NCI-H69 (cell line): ENCODE measurements around the gene CCDC187.

Experiments
- DNase-seq: peaks from one replicate; lab custom pipeline; 2025; lab: John Stamatoyannopoulos, UW

Gene CCDC187

DNA sequence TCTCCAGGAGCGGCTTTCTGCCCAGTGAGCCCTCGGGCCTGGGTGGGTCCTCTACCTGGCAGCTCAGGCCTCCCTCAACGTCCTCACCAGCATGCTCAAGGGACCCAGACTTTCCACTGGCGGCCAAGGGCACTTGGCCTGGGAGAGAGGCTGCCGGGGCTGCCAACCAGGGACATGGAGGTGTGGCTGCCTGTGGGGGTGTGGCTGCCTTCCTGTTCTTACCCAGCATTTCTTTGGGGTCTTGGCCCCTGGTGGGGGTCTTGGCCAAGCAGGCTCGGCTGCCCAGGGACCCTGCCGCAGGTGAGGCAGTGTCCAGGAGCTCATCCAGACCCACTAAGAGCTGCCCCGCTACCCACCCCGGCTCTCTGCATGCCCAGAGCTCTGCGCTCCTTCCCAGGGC is 51.0 kb downstream of the CCDC187 start:
- no peak for DNase-seq

DNA sequence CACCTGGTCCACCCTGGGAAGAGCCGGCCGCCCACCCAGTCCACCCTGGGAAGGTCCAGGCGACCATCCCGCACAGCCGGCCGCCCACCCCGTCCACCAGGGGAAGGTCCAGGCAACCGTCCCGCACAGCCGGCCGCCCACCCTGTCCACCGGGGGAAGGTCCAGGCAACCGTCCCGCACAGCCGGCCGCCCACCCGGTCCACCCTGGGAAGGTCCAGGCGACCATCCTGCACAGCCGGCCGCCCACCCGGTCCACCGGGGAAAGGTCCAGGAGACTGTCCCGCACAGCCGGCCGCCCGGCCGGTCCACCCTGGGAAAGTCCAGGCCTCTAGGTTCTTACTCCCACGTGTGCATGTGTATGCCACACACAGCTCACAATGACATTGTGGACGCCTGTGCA is 51.6 kb downstream of the CCDC187 start:
- no peak for DNase-seq

DNA sequence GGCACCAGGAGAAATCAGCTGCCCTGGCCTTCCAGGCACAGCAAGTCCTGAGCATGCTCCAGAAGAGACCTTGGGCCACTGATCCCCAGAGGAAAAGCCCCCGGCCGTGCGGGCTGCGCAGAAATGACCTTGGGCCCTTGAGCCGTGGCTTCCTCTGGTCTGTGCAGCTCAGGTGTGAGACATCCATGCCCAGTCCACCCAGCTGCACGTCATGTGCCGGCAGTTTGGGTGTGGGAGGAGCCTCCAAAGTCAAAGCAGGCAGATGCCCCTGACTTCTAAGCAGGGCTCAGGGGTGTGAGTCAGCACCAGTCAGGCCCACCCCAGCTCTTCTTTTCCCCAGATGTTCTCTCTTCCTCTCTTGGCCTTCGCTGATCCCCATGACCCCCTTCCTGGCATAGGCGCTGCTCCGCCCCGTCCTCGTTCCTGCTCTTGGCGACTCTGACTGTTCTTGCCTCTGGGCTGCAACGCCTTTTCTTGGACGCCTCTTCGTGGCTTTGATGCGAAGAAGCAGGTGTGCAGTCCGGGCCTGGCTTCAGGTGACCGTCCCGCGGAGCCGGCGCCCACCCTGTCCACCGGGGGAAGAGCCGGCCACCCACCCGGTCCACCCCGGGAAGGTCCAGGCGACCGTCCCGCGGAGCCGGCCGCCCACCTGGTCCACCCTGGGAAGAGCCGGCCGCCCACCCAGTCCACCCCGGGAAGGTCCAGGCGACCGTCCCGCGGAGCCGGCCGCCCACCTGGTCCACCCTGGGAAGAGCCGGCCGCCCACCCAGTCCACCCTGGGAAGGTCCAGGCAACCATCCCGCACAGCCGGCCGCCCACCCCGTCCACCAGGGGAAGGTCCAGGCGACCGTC is 52.4 kb downstream of the CCDC187 start:
- no peak for DNase-seq

DNA sequence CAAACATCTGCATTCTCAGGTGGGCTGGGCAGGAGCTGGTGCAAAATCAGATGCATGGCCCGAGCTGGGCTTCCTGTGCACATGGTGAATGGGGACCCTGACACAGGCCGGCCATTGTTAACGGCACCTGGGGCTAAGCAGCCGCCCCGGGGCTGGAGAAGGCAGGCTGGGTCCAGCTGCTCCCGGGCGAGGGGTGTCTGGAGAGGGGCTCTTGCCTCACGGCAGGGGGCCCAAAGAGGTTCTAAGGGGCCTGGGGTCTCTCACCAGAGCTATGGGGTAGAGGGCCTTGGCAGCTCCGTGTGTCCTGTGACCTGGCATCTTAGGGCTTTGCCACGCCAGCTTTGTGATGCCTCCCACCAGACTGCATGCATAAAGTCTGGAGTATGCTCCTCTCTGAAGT is 53.2 kb downstream of the CCDC187 start:
- DNase-seq, result no peak

DNA sequence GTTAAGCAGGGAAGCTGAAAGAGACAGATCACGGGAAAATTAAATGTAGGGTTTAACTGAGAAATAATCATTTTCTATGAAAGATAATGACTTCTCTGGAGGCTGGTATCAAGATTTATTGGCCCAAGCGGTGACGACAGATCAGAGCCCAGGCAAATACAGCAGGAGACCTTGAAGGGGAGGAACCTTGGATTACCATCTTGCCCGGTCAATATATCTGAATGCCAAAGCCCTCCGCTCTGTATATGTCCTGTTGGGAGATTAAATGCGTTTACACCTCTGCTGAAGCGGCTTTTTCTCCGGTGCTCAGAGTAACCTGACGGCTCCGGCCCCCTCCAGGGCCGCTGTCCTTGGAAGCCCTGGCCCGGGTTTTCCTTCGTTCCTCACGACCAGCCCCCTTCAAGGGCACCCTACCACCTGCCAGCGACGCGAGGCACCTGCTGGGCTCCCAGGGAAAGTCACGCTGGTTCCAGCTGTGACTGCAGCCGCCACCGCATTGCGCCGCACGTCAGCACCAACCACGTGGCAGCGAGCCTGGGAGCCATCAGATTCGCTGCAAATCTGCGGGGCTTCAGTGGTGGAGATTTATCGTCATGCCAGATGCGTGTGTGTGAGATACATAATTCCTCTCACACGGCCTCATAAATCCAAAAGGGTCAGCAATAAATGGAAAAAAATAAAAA is 53.9 kb downstream of the CCDC187 start:
- peak; percentile 73 for DNase-seq

DNA sequence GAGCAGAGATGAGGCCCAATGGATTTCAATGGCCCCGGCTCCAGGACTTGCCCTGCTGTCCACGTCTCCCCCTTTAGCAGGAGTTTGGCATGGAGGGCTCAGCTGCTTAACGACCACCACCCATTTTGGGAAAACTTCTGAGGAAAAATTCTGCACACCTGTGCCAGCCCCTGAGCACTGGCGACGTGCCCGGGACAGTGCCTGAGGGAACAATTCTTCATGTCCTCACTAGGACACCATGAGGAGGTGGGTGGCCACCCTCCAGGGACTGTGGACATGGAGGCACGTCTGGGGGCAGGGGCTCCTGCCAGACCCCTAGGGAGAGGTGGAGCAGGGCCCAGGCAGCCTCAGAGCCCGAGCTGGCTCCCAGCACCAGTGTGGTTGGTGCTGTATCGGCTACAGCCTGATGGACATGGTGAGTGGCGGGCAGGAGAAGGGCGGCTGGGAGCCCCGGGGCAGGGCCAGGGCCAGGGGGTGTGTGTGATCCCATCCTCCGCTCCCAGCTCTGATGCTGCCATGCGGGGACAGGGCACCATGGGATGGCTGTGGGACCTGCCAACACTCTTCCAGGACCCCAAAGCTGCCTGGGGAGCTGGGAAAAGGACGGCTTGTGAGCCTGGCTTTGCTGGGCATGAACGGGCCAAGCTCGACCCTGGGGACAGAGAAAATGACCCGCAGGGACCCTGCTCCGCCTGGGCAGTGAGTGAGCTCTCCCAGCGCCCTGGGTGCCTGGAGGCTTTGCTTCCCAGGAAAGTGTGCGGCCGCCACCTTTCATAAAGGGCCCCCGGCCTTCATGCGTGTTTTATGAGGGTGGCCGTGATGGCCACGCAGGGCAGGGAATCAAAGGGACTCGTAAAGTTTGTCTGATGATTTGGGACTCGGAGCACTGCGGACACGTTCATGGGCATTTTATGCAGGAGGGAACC is 54.7 kb downstream of the CCDC187 start:
- DNase-seq, result no peak

DNA sequence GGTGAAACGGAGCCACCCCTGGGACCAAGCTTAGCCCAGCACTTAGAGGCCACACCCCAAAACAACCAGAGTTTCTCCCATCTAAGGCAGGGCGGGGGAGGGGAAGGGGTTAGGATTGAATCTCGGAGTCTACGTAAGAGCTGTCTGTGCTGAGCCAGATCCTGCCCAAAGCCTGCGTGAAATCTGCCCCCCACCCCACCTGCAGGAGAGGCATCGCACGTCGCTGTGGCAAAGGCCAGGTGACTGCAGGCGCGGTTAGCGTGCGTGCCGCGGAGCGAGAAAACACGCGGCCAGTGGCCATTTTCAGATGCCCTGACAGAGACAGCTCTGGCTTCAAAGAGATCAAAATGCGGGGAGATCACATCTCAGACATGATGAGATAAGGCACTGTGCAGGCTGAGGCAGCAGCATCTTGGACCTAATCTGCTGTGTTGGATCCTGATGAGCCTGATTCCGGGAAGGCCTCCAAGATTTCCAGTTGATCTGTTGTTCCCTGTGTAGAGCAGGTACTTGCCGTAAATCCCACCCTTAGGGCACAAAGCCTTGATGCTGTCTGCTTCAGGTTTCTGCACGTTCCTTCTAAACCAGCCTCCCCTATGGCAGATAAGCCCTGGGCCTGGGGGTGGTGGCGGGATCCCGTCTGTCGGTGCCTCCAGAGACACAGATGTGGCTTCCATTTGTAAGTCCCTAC is 55.8 kb downstream of the CCDC187 start:
- DNase-seq, result no peak

DNA sequence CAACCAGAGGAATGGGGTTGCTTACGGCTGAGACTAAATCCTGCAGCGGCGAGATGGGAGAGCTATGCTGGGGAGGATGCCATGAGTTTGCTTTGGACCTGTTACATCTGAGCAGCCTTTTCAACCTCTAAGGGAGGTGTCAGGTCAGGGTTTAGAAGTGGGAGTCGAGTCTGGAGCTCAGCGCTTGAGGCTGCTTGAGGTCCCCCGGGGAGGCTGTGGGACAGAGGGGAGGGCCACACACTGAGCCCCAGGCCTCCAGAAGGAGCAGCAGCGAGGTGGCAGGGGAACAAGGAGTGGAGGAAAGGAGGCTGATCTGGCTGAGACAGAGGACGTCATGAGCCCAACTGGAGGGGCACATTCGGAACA is 56.4 kb downstream of the CCDC187 start:
- DNase-seq, result no peak

DNA sequence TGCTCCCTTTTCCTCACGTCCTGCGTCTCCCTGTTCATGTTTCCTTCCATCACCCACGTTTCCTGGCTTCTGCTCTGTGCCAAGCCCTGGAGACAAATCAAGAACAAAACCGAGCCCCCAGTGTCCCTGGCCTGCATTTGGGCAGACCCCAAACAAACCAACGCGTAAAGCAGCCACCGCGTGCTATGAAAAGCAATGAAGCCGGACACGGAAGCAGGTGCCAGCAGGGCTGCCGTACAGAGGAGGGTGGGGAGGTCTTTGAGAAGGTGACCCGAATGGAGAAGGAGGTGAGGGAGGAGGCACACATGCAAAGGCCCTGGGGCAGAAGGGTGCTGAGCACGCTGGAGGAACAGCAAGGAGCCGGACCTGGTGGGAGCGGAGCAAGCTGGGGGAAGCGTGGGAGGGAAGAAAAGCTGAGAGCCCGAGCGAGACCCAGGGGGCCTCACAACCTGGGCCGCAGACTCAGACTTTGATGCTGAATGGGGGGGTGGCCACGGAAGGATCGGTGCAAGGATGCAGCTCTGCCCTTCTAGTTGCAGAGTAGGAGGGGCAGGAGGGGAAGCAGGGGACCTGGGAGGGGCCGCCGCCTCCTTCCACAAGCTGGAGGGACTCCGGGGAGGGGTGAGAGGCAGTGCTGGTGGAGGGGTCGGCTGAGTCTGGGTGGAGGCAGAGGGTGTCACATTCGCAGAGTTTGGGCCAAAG is 56.9 kb downstream of the CCDC187 start:
- DNase-seq, result no peak

DNA sequence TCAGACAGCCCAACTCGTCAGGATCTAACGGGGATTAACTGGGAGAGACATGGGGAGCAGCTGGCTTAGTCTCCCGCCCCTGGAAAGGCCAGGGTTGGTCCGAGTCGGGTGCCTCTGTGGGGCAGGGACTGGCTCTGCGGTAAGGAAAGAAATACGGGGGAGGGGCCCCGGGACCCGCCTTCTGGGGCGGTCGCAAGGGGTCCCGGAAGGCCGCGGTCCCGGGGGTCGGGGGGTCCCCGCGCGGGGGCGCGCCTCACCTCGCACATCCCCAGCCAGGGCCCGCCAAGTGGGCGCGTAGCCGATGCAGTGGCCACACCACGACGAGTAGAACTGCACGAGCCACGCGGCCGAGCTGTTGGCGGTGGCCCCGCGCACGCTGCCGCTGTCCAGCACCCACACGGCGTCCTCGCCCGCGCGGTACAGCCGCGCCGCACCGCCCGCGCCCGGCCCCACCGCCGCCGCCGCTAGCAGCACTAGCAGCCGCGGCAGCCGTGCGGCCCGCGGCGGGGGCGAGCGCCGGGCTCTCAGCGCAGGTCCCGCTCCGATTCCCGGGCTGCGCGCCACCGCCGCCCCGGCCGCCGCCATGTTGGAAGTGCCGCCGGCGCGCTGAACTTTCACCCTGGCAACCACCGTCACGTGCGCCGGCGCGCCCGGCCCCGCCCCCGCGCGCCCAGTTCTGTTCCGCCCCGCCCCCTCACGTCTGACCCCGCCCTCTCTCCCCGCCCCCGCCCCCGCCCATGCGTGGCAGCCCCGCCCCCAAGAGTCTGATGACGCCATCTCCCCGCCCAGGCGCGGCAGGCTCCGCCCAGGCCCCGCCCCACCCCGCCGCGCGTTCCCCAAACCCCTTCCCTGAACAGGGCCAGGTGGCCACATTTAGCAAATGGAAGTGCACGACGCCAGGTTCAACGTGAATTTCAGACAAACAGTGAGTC is 58.4 kb downstream of the CCDC187 start, which contains the start of gene QSOX2:
TSS of gene QSOX2 (minus strand) at position 594 of the 932 bp plus-strand sequence. CDS start at position 585, 9 bp downstream.
- DNase-seq, result peak; percentile 97

DNA sequence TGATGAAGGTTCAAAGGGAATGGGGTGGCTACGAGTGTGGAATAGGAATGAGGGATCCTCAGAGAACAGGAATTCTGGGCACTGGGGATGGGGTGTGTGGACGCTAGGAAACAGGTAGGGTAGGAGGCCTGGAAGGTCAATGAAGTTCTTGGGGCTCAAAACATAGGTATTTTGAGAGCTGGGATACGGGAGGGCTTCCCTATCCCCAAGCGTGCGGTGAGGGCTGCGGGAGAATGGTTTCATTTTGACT is 59.0 kb downstream of the CCDC187 start:
- DNase-seq, result no peak

DNA sequence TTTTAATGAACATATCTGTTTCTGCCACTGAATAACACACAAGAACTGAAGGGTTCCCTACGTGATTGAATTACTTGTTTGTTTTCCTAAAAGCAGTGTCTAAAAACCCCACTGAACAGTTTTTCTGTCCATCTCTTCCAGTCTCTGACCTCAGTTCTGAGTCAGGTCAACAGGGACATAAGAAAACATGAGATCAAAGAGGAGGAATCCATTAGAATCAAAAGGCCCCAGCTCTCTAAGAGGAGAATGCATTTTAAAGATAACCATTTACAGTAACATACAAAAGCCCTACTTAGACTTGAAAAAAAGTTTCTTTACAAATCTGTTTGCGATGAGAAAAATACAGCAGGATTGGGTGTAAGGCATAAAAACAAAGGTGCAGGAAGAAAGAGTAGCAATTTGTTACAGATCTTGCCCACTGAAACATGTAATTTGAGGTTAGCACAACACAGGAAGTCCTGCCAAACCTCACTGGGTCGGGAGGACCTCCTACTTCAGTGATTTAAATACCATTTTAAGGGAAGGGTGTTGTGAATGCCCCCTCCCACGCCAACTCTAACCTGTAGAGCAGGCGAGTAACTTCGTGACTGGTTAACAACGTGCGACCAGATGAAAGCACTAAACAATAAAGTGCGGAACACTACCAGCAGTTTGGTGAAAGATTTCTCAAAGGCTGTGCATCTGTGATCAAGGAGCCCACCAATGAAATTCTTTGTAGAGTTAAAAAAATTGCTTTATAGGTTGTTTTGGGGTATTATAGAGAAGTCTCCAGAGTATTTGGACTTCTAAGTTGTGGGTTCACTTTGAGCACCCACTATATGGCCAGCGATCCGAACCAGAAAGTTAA is 59.5 kb downstream of the CCDC187 start:
- peak; percentile 67 for DNase-seq

DNA sequence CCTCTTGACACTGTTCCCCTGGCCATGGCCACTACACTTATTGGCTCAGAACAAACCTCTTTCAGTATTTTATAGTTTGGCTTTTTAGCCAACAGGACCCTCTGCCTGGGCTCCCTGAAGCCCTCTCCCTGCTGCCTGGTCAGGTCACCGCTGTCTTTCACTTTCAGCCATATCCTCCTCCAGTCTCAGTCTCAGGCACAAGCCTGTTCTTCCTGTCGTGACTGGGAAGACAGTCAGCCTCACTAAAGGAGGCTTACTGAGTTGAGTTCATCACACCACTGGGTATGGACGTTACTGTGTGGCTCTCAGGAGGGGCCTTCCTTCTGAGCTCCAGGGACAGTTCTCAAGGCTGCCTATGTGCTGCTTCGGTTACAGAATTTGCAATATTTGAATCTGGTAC is 60.3 kb downstream of the CCDC187 start:
- peak; percentile 44 for DNase-seq

DNA sequence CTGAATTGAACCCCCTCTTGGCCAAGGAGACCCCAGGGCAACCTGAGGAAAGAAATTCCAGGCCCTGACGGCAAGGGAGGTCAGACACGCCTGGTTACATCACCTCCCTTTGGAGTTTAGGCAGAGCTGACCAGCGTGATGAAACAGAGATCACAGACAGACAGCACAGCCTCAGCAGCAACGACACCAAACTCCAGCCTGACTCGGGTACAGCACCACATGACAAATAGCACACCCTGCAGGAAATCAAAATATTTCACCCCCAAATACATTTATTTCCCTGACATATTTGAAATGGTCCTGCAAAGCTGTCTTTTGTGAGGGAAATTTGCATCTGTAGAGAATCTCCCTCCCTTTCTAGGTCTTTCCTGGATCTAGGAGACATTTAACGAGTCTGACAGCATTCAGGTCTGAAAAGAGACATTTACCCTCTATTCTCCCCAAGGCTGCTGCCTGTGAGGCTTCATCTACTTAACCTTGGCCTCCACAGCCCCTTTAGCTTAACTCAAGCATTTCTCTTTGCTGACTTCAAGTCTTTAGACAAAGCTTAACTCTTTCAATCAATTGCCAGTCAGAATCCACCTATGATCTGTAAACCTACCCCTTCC is 60.9 kb downstream of the CCDC187 start:
- peak; percentile 49 for DNase-seq

DNA sequence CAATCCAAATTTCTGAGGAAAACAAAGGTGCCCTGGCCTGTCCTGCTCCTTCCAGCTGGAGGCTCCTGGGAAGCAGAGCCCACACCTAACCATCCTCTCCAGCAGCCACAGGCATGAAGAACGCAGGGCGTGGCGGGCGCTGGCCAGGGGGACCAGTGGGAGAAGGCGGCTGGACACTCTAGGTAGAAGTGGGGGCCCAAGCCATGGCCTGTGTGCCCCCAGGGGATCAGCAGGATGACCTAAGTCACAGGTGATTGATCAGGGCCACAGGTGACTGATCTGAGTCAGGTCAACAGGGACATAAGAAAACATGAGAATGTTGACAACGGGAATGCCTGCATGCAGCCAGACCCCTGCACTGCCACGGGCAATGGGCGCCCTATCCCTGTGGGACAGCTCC is 61.6 kb downstream of the CCDC187 start:
- no peak for DNase-seq

DNA sequence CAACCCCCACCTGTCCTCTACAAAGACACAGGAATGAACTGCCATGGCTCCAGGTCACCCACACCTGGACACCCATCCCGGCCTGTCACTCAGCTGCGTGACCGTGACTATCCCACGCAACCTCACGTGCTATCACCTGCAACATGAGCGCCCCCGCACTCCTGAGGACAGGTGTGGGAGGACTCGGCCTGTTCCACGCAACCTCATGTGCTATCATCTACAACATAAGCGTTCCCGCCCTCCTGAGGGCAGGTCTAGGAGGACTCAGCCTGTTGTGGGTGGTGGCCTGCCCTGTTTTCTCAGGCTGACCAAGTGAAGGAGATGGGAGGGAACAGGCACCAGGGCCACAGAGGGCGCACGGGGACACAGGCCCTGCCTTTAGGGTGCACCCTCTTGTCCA is 62.4 kb downstream of the CCDC187 start:
- DNase-seq, result no peak

DNA sequence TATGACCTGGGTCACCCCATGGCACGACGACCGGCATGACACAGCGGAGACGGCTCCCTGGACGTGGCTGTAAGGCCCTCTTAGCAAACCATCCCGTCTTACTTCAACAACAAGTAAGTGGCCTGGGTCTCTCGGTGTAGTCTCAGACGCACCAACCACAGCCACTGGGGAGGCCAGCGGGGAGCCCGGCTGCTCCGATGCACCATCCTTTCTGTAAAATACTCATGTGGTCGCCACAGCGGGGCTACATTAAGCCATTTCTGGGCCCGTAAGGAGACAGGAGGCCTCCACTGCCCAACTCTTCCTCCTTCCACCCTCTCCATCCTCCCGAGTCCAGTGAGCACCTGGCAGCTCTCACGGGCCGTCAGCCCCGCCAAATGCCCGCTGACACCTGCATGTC is 63.0 kb downstream of the CCDC187 start:
- DNase-seq, result no peak

DNA sequence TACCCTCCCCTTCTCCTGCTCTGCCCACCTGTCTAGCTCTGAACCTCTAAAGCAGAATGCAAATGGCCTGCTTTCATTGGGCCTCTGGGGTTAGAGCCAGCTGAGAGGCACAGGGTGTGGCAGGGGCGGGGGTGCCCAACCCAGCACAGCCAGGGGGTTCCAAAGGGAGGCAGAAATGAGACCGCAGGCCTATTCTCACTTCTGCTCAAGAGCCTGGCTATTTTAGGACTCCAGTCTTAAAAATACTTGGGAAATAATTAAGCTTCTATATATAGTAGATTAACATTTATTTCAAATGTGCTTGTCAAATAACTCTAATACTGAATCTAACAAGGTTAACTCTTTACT is 63.9 kb downstream of the CCDC187 start:
- no peak for DNase-seq
